SU-DHL-6 (cell line): Measurements from ENCODE around the gene ALKBH3.

ENCODE experiments used
- EZH2phosphoT487 ChIP-seq: fragments of 200-600 bp; sonication (generic), shearing (Covaris generic); conservative IDR thresholded peaks from 2 replicates; pipeline ENCODE4 v1.6.1; 2018; ENCODE audit warnings: mild to moderate bottlenecking, antibody characterized with exemption, low read length, moderate library complexity, mixed read lengths
- TF ChIP-seq, protein P1 (sequence below): fragments of 200-600 bp; sonication (generic); IDR thresholded peaks from one replicate; pipeline ENCODE4 v1.5.1; 2017; ENCODE audit warnings: antibody characterized with exemption, mild to moderate bottlenecking, low read length, moderate library complexity; ENCODE audit not compliant: insufficient read depth, poor library complexity, severe bottlenecking

DNA sequence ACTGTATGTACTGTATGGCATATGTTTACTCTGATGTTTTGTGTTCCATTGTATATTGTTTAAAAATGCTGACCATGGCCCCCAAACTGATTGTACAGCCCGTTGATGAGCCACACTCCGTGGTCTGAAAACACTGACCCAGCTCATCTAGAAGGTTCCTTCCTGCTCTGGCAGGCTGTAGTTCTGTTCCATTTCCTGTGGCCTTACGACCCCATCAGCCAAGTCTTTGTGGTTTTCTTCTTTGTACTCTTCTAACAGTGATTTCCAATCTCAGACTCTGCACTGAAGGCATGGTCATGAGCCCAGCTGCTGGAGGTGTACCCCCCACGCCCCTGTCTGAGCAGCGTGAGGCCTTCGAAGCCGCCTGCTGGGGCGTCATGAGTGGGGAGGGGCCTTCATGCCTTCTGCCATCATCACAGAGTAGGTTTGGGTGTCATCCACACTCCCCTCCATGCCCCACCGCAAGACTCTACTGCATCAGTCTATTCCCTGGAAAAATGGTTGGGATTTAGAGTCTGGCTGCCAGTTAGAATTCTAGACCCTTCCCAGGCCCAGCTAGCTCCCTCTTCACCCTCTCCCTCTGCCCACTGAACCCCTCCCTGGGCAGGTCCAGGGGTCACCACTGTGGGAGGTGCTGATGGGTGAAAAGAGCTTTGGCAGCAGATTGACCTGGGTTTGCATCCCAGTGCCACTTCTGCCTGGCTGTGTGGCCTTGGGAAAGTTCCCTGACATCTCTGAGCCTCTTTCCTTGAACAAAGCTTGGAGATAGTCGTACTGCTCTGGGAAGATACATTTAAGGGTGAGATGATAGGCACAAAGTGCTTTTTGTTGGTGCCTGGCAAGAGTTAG is 50.5 kb downstream of the ALKBH3 start:
- TF ChIP-seq, protein P1, sequence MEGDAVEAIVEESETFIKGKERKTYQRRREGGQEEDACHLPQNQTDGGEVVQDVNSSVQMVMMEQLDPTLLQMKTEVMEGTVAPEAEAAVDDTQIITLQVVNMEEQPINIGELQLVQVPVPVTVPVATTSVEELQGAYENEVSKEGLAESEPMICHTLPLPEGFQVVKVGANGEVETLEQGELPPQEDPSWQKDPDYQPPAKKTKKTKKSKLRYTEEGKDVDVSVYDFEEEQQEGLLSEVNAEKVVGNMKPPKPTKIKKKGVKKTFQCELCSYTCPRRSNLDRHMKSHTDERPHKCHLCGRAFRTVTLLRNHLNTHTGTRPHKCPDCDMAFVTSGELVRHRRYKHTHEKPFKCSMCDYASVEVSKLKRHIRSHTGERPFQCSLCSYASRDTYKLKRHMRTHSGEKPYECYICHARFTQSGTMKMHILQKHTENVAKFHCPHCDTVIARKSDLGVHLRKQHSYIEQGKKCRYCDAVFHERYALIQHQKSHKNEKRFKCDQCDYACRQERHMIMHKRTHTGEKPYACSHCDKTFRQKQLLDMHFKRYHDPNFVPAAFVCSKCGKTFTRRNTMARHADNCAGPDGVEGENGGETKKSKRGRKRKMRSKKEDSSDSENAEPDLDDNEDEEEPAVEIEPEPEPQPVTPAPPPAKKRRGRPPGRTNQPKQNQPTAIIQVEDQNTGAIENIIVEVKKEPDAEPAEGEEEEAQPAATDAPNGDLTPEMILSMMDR, result no peak
- TF ChIP-seq EZH2phosphoT487, result no peak
